GM18499 (cell line): Measurements from ENCODE around the gene LUZP1.
"Not testable (repeated sequence)": the region's sequence is repeated elsewhere in the genome, so short reads cannot be mapped to it uniquely, and the experiment has no call there.

Source experiments
- ATAC-seq: cut with Tn5 transposase; IDR thresholded peaks from one replicate; pipeline ENCODE4 v1.9.1; 2021; ENCODE audit warnings: moderate number of reproducible peaks; ENCODE audit not compliant: insufficient read depth, unreplicated experiment

Gene LUZP1

DNA sequence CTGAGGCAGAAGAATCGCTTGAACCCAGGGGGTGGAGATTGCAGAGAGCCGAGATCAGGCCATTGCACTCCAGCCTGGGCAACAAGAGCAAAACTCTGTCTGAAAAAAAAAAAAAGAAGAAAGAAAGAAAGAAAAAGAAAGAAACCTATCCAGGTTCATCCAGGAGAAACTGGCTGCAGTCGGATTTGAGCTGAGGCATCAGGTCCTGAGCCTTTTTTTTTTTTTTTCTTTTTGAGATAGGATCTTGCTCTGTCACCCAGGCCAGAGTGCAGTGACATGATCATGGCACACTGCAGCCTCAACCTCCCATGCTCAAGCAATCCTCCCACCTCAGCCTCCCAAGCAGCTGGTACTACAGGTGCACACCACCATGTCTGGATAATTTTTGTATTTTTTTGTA is 22.5 kb upstream of the LUZP1 start:
- no peak for ATAC-seq

DNA sequence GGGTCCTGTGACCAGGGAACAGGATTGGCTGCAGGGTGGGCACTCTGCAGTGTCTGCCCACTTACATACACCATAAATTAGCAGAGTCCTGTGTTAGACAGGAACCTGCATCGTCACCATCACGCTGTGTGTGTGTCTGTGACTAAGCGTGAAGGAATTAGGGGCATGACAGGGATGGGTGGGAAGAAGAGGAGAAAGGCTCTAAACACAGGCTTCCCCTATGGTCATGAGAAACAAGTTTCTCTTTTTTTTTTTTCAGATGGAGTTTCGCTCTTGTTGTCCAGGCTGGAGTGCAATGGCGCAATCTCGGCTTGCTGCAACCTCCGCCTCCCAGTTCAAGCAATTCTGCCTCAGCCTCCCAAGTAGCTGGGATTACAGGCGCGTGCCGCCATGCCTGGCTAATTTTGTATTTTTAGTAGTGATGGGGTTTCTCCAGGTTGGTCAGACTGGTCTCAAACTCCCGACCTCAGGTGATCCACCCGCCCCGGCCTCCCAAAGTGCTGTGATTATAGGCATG is 20.3 kb upstream of the LUZP1 start:
- ATAC-seq = not testable (repeated sequence)

DNA sequence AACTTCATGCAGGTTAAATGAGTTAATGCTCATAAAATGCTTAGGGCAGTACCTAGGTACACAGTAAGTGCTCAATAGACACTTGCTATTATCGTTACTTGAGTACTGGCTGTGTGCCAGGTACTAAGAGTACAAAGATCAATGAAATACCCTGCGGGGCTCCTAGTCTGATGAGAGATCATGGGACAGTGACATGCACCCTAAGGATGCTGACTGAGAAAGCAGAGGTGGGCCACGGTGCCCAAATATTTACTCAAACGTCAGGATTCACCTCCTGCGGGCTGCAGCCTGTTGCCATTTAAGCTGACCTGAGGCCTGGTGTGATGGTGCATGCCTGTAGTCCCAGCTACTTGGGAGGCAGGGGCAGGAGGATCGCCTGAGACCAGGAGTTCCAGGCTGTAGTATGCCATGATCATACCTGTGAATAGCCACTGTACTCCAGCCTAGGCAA is 19.8 kb upstream of the LUZP1 start:
- ATAC-seq = no peak

DNA sequence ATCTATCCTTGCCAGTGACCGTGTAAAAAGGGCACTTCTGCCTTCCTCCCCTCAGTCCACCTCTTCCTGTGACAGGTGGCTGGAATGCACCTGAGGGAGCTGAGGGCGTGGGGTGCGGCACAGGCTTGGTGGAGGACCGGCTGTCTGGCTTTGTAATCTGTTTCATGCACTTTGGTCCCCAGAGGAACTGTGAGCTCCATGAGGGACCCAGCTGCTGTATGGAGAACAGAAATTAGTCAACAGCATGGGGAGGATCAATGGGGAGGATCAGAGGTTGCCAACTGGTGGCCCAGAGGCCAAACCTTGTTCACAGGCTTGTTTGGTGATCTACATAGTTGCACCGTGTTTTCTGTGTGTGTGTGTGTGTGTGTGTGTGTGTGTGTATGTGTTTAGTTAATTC is 19.0 kb upstream of the LUZP1 start:
- no peak for ATAC-seq

DNA sequence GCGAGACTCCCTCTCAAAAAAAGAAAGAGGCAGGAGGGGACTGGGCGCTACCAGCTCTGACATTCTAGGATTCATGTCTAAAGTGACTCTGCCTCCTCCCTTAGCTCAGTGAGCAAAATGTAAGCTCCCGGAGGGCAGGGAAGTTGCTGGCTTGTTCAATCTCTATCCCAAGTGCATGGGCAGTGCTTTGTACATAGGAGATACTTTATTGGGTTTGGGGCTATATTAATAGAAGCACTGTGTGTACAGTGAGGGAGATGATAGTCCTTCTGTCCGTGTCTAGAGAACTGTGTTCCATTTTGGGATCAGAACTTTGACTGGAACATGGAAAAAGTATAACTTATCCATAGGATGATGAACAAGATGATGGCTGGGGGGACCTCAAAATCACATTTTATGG is 16.7 kb upstream of the LUZP1 start:
- ATAC-seq = no peak

DNA sequence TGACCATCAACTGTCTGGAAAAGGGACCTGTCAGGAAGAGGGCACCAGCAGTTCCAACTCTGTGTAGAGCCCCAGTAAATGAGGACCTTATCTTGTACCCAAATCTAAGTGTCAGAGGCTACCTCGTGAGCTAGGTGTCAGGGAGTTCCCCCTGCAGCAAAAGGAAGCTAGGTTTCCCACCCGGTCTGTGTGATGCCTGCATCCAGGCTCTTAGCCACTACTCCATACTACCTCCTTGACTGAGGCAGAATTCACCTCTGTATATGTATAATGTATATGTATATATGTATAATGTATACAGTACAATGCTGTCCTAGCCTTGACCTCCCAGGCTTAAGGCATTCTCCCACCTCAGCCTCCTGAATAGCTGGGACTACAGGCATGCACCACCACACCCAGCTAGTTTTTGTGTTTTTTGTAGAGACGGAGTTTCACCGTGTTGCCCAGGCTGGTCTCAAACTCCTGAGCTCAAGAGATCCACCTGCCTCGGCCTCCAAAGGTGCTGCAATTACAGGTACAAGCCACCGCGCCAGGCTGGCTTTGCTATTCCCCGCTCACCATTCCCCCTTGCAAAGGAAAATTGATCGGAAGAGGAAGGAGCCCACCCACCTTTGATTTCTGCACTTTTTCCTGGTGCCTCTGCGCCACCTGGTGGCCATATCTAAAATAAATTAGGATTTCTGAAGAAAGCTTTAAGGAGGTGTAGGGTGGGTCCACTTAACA is 15.7 kb upstream of the LUZP1 start:
- ATAC-seq = no peak

DNA sequence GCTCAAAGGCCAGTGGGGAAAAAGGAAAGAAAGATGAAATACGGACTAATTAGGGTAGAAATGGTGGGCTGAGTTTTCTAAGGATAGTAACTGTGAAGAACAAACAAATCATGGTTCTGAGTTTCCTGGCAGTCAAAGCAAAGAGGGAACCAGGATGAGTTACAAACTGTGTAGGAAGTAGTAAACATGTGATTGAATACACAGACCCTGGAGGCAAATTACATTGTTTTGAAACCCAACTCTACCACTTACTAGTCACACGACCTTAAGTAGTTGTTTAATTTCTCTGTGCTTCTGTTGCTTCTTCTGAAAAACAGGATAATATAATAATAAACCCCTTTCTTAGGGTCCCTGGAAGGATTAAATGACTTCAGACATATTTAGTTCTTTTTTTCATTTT is 11.2 kb upstream of the LUZP1 start:
- no peak for ATAC-seq

DNA sequence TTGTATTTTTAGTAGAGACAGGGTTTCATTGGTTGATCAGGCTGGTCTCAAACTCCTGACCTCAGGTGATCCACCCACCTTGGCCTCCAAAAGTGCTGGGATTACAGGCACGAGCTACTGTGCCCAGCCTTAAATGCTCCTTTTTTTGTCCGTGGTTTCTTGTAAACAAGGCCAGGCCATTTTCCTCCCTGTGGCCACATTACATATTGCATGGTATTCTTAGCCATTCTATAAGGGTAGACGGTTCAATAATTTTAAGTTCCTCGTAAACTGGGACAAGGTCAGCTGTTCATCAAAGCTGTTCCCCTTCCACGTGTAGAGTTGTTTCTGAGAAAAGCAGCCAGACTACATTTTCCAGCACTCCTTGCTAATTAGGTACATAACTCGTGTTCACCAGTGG is 10.3 kb upstream of the LUZP1 start:
- ATAC-seq = no peak

DNA sequence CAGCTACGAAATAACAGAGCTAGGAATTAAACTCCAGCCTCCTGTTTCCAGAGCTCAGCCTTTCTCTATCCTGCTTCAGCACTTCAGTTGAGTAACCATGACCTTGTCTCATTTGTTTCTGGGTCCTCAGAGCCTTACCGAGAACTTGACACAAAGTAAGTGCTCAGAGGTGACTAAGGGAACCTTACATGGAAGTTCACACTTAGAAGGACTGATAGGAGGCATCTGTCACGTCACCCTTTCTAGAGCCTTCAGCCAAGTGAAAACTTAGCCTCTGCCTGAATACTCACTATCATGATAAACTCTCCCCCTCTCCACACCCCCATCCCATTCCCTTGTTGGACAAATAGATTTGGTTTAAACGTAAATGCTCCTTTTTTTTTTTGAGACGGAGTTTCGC is 9.8 kb upstream of the LUZP1 start:
- no peak for ATAC-seq

DNA sequence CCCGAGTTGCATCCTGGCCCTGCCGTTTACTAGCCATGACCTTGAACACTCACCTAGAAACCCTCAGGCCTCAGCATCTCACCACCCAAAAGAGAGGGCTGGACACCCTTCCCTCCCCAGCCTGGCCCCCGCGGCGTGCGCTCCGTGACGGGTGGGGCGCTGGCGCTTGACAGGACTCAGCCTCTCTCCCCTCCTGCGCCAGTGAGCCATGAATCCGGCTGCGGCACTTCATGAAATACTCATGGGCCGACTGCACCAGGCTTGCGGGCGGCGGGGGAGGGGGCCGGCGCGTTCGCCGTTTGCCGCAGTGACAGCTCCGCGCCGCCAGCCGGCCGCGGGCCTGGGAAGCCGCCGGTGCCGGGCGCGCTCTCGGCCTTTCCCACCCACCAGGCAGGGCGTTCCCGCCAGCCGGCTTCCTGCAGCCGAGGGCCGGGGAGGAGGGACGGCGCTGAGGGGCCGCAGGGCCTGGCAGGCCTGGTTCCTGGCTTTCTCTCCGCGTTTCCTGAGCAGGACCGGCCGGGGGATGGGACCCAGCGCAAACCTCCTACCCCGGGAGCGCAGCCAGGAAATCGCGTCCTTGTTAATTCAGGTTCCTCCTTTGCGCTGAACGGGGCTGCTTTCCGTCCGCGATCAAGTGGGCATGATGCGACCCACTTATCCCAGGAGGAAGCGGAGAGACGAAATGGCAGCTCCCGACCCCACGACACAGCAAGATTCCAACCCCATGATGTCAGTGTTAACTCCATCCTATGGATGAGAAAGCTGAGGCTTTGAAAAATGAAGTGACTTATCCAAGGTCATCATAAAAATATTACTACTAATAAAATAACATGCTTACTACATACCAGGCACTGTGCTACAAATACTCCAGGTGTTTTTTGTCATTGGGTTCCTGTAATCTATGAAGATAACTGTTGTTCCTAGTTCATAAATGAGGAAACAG is 9.1 kb upstream of the LUZP1 start:
- ATAC-seq = no peak

DNA sequence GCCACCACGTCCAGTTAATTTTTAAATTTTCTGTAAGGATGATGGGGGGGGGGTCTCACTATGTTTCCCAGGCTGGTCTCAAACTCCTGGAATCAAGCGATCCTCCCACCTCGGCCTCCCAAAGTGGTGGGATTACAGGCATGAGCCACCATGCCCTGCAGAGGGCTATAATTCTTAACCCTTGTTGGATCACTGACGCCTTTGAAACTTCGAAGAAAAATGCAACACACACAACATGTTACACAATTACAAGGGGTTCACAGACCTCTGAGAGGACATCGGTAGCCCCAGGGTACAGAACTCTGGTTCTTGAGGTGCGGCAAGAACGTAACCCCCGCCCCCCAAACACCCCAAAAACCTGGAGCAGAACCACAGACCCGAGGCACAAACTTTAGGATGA is 8.4 kb upstream of the LUZP1 start:
- ATAC-seq = no peak

DNA sequence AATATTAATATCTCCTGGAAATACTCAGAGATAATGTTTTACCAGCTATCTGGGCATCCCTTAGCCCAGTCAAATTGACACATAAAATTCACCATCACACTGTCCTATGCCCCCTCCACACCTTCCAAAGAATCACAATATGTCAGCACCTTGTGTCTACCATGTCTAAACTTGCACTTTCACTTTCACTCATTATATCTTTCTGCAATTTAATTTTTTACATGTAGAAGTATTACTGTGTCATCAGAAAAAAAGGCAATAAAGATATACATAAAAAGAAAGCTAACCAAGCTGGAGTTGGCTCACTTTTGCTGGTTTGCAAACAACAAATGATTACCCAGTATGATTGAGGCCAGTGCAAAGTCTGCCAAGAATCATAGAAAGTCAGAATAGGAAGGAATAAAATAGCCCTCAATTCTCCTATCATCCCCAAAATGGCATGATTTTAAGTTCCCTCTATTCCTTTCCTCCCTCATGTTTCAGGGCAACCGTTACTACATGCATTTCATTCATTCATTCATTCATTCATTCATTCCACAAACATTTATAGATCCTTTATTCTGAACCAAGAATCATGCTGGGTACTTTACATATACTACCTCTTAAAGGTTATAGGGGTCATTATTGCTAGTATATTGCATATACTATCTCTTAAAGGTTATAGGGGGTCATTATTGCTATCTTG is 5.9 kb upstream of the LUZP1 start:
- no peak for ATAC-seq

DNA sequence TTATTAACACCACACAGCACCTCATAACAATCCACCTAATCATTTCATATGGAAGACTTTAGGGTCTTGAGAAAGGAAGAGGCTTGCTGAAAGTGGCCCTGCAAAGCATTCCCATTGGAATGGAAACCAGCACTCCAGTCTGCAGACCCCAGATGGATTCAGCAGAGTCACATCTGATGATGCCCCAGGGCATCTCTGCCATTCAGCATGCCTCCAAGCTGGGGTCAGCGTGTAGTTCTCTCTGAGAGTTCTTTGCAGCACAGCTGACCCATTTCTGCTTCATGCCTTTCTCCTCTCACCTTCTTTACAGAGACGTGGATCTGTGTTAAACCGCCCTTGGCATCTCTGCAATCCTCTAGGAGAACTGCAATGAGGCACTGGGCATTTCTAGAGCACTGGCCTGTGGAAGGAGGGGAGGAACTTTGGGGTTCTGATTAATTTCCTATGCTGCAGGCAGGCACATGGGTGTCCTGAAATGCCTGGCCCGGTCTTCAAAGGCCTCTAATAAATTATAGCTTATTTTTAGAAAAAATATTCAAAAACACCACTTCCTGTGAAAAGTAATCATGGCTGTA is 2.6 kb upstream of the LUZP1 start:
- no peak for ATAC-seq

DNA sequence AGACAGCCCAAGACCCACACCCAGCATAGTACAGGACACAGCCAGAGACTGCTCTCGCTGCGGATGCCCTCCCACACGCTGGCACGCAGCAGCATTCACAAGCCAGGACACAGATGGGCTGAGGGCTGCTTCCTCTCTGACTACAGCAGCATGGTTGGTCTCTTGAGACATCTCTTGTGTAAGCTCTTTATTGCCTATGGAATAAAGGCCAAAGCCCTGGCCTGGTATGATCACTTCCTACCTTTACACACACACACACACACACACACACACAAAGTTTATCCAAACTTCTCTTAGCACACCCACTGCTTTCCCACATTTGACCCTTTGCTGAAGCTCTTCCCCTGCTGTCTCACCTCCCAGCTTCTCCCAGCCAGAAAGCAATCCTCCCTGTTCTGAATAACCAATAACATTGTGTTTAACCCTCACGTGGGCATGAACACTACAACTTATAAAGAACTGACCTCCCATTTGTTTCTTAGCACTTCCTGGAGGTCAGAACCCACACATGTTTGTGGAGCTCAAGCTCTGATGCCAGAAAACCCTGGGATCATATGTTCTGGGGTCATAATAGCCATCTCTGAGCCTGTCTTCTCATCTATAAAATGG is 1.2 kb upstream of the LUZP1 start:
- no peak for ATAC-seq

DNA sequence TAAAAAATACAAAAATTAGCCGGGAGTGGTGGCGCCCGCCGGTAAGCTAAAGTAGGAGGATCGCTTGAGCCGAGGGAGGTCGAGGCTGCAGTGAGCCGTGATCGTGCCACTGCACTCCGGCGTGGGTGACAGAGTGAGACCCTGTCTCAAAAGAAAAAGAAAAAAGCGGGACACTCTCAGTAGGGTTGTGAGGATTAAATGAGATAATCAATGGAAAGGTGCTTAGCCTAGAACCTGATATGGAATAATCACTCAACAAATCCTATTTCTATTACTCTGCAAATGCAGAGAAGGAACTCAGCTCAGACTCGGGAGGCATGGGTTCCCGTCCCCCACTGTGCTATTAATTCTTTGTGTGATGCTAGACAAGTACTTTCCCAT is 529 bp upstream of the LUZP1 start:
- no peak for ATAC-seq

DNA sequence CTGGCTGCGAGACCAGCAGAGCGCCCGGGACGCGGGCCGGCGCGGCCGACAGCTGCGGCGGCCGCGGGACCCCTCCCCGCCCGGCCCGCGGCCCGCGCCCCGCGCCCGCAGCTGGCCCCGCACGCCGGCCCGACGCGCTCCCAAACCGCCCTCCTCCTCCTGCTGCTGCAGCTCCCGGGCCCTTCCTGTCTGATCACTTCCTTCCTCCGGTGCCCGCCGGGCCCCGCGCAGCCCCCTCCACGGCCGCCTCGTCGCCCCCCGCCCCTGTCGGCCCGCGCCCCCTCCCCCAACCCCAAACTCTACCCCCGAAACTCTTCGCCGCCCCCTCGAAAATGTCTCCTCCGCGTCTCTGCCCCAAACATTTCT is 594 bp downstream of the LUZP1 start:
- ATAC-seq = no peak

DNA sequence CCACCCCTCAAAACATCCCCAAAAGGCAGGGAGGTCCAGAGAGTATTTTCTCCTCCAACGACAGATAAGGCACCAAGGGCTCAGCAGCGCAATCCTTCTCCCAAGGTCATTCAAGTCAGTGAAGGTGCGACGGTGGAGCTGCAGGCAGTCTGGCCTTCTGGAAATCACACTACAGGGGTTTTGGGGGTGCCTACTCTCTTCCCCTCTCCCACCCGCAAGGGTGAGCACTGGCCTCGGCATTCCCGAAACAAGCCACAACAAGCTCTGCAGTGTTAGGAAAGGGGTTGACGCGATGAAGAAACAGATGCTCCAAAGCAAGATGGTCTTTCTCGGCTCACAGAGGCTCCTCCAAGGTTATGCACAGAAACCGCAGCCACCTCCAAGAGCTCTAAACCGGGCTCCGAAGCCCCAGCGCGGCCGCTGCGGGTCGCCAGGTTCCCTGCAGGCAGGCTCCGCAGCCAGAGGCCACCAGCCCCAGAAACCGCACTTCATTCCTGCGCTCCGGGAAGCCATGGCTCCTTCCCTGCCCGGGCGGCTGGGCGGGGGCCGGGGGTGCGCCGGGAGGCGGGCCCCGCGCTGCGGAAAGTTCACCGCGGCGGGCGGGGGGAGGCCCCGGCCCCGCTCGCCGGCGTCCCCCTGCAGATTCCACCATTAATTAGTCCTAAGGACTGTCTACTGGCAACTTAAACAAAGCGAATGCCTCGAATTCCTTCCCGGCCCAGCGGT is 1.1 kb downstream of the LUZP1 start:
- ATAC-seq = no peak

DNA sequence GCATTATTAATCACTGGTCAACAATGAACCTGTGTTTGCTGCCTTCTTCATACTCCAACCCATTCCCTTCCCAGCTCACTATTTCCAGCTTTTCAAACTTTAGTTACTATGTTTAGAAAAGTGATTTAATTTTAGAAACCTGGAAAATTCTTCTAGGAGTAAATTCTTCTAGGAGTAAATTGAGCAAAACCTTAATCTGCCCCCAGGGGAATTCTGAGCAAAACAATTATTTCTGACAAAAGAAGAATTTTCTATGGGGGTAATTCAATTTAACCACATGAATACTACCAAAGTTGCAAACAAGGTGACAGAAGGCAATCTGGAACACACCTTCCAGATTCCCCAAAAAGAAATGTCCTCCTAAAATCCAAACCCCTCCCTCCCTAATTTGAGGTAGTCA is 1.8 kb downstream of the LUZP1 start:
- no peak for ATAC-seq

DNA sequence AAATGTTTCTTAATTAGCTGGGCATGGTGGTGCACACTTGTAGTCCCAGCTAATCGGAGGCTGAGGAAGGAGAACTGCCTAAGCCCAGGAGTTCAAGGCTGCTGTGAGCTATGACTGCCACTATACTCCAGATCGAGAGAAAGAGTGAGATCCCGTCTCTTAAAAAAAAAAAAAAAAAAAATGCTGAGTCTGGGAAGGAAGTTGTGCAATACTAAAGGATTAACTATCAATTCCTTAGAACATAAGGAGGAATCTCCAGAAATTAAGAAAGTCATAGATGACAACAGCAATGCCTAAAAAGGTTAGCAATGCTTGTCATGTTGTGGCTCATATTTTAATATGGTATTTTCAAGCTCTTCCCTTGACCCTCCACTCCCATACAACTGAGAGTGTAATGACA is 5.3 kb downstream of the LUZP1 start:
- no peak for ATAC-seq
